HG03521 (cell line): ENCODE results near the gene PGAP2.
A peak's percentile ranks its signal among the peaks of the same experiment; 100 is the strongest.

Experiments
- ATAC-seq: cut with Tn5 transposase; IDR thresholded peaks from one replicate; pipeline ENCODE4 v1.9.1; 2021; ENCODE audit warnings: mild to moderate bottlenecking, moderate library complexity; ENCODE audit not compliant: unreplicated experiment

PGAP2 gene

GRCh38 chr11:3831378-3832239 is 23.2 kb downstream of the PGAP2 start:
- ATAC-seq, result no peak

GRCh38 chr11:3832816-3833215 is 24.5 kb downstream of the PGAP2 start:
- ATAC-seq, result no peak

GRCh38 chr11:3833449-3833848 is 25.1 kb downstream of the PGAP2 start:
- no peak for ATAC-seq

- no peak for ATAC-seq
Measured at GRCh38 chr11:3834349-3834663, 25.9 kb downstream of the PGAP2 start.

- ATAC-seq, result no peak
Measured at GRCh38 chr11:3834664-3835461, 26.5 kb downstream of the PGAP2 start.

- no peak for ATAC-seq
Measured at GRCh38 chr11:3835751-3836150, 27.4 kb downstream of the PGAP2 start.

GRCh38 chr11:3836903-3837302 is 28.5 kb downstream of the PGAP2 start:
- ATAC-seq, result no peak

GRCh38 chr11:3837793-3838192 is 29.4 kb downstream of the PGAP2 start:
- no peak for ATAC-seq

- no peak for ATAC-seq
Measured at GRCh38 chr11:3838504-3838903, 30.1 kb downstream of the PGAP2 start.

GRCh38 chr11:3840004-3840869 is 31.9 kb downstream of the PGAP2 start:
- peak; percentile 1 for ATAC-seq

- ATAC-seq, result peak; percentile 43
Measured at GRCh38 chr11:3840870-3841425, 32.6 kb downstream of the PGAP2 start, which contains the start of gene RHOG. Gene RHOG (minus strand): TSS chr11:3840959. CDS start chr11:3828138, 12,821 bp downstream.

GRCh38 chr11:3841426-3842350 is 33.3 kb downstream of the PGAP2 start:
- ATAC-seq, result peak; percentile 46

GRCh38 chr11:3843326-3843725 is 35.0 kb downstream of the PGAP2 start:
- ATAC-seq, result no peak

- ATAC-seq, result no peak
Measured at GRCh38 chr11:3845246-3845645, 36.9 kb downstream of the PGAP2 start.

GRCh38 chr11:3845670-3846069 is 37.3 kb downstream of the PGAP2 start:
- ATAC-seq, result no peak

- ATAC-seq, result no peak
Measured at GRCh38 chr11:3849297-3849874, 41.0 kb downstream of the PGAP2 start.

- no peak for ATAC-seq
Measured at GRCh38 chr11:3853545-3853842, 45.1 kb downstream of the PGAP2 start.

GRCh38 chr11:3853899-3854659 is 45.7 kb downstream of the PGAP2 start:
- peak; percentile 21 for ATAC-seq

GRCh38 chr11:3854660-3854976 is 46.3 kb downstream of the PGAP2 start:
- ATAC-seq, result no peak
